Middle frontal gyrus (tissue), 1 donor: ENCODE measurements around the gene FSIP1.
"Not testable (repeated sequence)": the region's sequence is repeated elsewhere in the genome, so short reads cannot be mapped to it uniquely, and the experiment has no call there.

ENCODE experiments used
- DNase-seq: peaks from one replicate; pipeline ENCODE4 v3.0.0-alpha.2; 2015; ENCODE audit warnings: low spot score; ENCODE audit errors: extremely low spot score

Gene FSIP1

DNA sequence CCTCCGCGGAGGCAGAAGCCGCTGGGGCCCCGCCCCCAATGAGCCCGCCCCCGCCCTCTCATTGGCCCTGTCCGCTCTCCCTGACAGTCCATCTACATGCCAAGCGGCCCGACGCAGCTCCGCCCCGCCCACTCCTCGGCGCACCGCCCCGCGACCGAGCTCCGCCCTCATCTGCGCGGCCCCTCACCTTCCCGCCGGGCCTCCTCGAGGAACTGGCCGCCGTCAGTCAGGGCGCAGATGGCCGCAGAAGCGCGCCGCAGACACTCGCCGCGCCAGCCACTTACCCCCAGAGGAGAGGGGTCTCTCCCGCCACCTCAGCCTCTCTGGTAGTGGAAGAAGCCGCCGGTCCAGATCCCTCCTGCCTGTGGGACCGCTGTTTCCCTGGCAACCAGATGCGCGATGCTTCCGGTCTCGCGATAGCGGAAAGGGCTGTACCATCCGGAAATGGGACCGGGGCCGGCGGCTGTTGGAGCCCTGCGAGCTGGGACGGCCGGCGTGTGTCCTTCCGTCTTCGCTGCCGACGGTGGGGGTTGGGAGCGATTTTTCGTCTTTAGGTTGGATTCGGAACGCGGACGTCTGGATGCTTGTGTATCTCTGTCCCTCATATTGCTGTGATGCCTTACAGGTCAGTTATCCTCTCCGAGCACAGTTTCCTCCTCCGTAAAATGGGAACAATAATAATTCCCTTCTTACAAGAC is at the start of gene FSIP1:
Gene FSIP1 (minus strand): TSS at position 401 of the 698 bp plus-strand sequence. CDS start 6,317 bp downstream, outside the sequence.
- peak; percentile 81 for DNase-seq

DNA sequence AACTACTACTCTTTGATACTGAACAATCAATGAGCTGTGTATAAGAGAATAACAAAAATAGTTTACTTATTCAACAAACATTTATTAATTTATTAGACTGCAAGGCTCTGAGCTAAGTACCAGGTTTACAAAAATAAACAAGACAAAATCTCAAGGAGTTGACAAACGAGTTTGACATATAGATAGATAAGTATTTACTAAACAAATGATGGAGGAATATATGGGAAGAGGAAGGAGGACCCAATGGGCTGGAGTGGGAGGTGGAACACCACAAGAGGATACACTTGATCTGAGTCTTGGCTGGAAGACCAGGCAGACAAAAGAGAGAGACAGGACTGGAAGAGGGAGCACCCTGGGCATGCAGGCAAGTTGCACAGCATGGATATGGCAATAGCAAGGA is 47.5 kb upstream of the FSIP1 start:
- DNase-seq, result no peak

DNA sequence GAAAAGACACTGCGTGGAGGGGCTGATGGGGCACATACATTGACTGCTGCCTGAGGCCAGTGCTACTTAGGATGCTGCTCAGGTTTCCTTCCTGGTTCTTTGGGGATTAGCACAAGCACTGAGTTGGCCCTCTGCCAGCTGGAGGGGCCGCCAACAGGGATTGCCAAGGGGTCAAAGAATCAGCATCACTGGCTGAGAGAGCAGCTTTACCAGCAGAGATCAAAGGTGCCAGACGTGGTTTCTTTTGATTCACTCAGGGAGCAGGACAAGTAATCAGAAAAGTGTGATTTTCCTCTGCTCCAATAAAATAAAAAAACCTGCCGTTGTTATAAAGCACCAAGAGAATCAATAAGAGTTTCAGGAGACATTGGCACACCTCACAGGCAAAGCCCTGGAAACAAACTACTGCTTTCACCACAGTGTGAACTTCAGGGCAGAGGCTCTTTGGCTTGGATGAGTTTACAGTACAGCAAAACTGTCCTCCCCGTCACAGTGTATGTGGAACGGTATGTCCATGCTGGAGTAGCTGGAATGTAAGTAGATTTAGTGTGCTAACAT is 45.8 kb upstream of the FSIP1 start:
- no peak for DNase-seq

DNA sequence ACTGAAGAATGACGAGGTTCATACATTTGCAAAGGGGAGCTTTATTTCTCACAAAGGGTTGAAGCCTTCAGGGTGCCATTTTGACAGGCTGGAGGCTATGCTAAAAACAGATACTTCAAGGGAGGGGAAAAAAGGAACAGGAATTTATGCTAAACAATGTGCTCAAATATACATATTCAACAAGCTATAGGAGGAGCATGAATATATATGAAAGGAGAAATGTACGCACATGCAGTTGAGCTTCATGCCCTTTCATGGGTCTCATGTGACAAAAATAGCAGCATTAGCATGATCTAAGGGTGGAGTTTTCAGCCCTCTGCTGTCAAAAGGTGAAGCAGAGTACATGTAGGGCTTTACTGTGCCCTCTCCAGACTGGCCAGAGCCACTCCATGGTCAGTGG is 44.3 kb upstream of the FSIP1 start:
- no peak for DNase-seq

DNA sequence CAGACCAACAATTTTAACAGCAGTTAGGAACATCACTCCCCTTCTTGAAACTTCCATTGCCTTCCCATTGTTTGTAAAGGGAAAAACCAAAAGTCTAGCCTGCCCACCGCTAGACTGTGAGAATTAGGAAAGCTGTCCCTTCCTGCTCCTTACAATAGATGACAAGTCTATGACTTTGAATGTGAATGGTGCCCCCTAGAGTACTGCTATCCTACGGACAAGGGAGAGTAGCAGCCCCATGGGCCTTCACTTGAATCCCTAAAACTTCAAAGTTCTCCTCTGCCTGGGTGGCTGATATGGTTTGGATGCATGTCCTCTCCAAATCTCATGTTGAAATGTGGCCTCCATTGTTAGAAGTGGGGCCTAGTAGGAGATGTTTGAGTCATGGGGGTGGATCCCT is 41.0 kb upstream of the FSIP1 start:
- no peak for DNase-seq

DNA sequence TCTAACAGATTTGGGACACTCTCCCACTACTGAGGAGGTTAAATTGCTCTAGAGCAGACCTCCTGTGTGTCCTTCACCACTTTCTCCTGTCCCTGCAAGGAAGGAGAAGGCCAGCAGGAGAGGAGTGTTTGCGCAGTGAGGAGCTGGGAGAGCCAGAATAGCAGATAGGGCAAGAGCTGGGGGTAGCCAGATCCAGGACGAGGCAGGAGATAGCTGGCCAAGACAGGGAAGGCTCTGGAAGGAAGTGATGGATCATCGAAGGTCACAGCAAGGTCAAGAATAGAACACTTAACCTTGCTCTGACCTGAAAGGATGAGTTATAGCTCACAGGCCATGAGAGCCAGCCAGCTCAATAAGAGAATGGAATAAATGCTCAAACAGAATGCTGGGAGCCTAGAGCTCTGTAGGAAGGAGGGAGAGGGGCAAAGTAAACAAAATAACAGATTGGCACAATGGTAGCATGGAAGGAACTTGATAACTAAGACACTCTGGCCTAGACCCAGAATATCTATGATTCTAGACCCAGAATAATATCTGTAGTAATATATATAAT is 37.5 kb upstream of the FSIP1 start:
- no peak for DNase-seq

DNA sequence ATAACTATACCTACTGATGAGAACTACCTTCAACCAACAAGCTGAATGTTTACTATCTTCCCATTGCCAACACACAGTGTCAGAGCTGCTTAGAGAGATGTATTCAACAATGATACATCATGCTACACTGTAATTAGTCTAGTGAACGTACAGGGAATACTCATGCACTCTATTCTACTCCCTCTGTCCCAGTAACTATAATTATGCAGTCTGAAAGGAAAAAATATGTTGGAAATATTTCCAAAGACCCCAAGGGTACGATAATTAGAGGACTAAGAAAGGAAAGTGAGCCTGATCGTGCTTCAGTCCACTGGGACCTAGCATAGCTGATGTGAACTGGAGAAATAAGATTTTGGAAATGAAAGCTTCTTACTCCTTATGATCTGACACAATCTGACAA is 36.9 kb upstream of the FSIP1 start:
- DNase-seq, result no peak

DNA sequence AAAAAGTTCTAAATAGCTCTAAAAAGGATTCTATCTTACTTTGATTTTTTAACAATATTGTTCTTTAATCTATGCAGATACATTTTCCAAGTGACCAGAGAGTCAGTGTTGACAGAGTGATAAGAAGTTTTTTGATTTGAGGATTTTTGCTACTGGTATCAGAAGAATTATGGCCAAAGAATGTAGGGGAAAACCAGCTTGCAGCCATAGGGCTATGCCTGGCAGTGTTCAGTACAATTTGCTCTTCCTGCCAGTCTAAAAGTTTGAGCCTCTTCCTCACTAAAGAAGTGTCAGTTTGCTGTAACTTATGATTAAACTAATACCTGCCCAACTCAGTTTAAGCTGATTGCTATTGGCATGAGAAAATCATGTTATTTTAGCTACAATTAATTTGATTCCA is 35.3 kb upstream of the FSIP1 start:
- no peak for DNase-seq

DNA sequence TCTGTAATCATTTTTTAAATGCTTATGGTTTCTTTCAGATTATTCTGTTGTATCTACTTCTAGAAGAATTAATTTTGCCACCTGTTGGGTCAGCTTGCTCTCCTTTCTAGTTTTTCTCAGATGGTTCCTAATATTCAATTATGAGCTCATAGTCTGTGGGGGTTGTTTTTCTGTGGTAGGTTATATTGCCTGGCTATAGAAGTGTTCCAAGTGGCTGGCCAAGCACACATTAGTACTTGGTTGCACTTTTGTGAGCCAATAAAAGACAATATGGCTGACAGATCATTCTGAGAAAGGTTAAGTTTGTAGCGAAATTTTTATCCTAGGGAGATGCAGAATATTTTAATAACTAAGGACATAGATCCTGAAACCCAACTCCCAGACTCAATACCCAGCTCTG is 31.8 kb upstream of the FSIP1 start:
- no peak for DNase-seq

DNA sequence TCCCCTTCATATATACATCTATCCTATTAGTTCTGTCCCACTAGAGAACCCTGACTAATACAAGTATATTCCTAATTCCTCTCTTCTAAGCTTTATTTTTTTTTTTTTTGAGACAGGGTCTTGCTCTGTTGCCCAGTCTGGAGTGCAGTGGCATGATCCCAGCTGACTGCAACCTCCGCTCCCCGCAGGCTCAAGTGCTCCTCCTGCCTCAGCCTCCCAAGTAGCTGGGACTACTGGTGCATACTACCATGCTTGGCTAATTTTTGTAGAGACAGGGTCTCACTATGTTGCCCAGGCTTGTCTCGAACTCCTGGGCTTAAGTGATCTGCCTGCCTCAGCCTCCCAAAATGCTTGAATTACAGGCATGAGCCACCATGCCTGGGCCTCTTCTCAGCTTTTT is 30.0 kb upstream of the FSIP1 start:
- not testable (repeated sequence) for DNase-seq

DNA sequence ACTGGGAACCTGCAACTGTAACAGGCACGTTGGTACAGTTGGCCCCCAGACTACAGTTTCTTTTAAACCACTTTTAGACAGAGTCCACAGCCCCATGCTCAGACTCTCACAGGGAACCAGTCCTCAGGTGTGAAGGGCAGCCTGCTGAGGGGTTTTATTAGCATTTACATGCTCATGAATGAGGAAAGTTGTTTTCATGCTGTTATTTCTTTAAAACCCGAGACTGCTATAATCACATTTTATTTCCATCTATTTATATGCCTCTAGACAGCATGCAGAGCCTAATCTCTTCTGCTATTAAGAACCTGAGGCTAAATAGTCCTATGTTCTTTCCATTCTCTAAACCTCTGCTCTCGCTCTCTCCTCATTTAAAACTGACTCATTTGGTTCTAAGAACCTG is 26.3 kb upstream of the FSIP1 start:
- DNase-seq, result no peak

DNA sequence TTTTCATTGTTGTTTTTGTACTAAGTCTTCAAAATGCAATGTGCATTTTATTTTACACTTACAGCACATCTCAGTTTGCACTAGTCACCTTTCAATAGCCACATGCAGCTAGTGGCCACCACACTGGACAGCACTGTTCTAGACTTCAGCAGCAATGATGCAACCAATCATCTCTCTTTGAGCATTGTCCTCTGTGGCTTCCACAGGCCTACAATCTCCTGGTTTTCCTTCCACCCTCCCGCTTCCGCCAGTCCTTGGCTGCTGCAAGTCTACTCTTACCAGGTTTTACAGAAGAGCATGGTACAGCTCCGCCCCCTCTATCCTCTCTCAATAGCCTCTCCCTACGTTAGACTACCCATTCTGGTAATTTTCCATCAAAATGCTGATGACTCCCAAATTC is 25.1 kb upstream of the FSIP1 start:
- no peak for DNase-seq

DNA sequence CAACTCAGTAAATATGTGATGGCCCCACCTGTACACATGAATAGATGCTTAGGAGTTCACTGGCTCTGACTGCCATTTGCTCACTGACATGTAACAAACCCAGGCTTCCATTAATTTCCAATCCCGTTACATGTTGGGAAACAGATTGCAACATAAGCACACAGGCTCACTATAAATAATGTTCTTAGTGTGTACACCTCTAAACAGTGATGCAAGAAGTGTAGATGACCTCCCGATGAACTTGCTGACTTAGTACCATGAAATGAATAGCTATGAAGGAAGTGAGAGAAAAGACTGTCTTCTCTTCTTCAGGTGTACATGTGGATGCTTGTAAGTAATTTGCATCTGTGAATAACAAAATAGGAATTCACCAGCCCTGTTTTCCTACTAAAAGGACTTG is 21.4 kb upstream of the FSIP1 start:
- DNase-seq, result no peak

DNA sequence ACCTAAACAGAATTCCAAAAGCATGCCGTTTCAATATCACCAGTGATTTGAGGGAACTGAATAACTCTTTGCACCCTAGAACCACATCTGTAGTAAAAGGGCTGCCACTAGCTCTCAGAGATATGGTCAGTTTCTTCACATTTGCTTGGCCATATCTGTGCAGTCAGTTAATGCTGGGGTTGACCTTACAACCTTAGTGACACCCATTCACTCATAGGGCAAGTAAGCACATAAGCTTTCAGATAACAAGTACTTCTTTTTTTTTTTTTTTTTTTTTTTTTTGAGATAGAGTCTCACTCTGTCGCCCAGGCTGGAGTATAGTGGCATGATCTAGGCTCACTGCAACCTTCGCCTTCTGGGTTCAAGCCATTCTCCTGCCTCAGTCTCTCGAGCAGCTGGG is 20.4 kb upstream of the FSIP1 start:
- DNase-seq, result no peak

DNA sequence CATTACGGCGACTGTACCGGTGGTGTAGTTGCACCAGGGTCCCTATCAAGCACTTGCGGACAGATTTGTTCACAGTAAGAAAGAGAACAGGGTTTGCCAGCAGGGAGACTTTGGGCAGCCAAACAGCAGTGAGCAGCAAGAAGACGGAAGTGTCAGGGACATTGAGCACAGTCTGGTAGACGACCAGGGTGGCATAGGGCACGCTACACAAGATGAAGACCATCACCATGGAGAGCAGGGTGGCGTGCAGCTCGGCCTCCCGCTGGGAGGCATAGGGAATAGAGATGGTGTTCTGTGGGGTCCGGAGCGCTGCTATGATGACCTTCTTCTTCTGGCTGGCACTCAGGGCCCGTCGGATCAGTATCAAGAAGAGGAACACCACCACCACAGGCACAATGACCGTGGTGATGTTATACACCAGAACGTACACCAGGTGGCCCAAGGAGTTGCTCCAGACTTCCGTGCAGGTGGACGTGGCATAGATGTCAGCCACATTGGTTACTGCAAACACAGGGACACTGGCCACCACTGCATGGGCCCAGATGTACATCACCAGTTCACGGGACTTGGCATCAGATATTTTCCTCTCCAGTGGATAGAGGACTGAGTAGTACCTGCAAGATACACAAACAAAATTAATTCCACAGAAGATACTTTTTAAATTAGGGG is 19.1 kb upstream of the FSIP1 start:
- DNase-seq, result no peak

DNA sequence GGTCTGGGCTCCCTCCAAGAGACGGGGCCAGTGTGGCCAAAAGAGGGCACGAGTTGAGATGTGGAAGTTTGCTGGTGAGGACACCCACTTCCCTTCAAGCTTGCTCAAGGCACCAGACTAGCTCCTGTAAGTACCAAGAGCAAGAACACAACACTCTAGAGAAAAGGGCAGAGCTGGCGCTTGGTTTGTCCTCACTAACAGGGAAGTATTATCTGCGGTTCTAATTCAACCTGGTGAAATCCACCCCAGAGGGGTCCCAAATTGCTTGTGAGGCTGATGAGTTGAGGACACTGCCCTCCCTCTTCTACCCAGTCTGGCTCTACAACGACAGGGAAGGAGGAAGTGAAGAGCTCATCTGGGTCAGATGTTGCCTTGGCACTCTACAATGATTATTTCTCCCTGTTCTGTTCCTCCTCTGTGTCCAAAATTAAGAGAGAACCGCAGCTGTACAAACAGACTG is 16.9 kb upstream of the FSIP1 start:
- no peak for DNase-seq

DNA sequence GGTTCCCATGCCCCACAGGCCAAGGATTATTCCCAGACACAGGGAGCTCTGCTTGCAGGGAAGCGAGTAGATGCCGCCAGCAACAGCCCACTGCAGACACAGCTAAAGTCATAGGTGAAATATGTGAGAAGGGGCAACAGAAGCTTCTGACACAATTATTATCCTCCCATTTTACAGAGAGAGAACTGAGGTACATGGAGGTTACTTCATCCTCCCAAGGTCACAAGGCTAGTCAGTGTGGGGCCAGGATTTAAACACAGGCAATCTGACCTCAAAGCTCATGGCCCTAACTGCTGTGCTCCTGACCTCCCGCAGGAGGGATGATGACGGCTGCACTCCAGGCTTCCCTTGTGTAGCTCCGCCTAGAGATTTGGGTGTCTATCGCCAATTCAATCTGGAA is 15.7 kb upstream of the FSIP1 start:
- no peak for DNase-seq

DNA sequence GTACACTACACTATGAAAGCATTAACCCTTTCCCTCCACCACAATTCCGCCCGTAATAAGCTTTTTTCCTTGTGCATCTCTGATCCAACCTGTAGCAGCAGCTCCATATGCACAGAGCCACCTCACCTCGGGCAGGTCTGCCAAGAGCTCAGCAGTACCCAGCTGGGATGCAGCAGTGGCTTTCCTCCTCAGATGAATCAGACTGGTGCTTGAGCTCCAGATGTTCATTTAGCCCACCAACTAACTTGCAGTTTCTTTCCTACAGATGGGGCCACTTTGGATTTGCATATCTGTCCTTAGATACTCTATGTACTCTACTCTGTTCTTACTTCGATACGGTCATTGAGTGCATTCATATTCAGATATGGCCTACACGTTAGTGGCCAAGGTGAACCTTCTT is 14.8 kb upstream of the FSIP1 start:
- DNase-seq, result no peak

DNA sequence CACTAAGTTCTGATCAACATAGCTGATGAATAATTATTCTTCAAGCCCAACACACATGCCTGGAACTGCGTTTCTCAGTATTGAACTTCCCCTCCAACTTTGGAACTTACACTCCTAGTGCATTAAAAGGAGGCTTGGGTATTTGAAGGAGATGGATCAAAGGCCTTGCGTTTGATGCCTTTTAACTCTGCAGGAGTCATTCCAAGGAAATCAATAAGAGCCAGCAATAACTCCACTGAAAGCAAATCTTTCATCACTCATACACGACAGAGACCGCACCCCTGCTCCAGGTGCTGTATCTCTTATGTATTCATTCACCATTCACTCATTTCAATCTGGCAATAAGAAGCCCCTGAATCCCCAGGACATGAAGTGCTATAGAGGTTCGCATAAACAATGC is 14.0 kb upstream of the FSIP1 start:
- no peak for DNase-seq

DNA sequence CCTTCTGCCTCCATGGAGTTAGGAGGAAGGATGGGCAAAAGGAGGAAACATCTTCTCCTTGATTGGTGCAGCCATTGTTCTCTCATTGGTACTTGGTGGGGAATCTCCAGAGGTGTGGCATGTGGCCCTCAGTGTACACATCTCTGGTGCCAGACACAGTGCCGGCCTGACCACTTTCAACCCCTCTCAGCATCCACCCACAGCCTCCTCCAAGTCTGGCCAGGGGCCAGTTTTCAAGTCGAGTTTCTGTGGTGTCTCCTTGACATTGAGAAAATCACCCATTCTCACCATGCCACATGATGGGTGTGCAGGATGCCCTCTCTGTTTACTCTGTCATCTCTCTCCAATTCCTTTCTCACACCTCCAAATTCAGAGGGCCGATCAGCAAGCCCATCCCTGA is 12.8 kb upstream of the FSIP1 start:
- no peak for DNase-seq

DNA sequence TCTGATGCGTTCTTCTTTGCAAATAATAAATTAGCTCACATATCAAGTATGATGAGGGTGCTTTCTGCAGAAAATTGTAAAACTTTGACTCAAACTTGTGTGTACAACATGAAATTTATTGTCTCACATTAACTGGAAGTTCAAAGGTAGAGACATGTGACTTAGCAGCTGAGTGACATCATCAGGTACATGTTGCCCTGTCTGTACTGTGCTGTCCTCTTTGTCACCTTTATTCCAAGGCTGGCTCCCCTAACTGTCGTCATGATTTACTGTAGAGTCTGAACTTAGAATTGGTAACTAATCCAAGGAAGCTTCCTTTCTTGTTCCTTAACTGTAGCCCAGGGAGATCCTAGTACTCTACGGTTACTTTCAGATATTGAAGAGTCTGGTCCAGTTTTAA is 12.3 kb upstream of the FSIP1 start:
- no peak for DNase-seq

DNA sequence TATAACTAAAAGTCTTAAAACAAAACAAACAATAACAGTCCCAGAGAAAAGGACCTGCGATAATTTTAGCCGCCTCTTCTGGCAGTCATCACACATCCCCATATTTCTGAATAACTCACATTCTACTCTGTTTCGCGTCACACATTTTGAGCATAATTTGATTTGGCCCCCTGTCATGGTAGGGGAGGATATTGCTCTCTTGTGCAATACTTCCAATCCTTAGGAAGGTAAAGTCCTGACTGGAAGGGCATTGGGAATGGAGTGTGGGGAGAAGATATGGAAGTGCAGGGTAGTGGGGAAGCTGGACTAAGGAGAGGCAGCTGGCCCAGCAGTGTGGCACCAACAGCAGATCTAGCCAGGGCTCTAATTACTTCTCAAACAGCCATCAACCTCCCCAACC is 11.3 kb upstream of the FSIP1 start:
- DNase-seq, result no peak
